NOMO-1 (cell line): ENCODE measurements around the gene LIMS4.
"Not testable (repeated sequence)": the region's sequence is repeated elsewhere in the genome, so short reads cannot be mapped to it uniquely, and the experiment has no call there.

Source experiments
- DNase-seq, 2 experiments: peaks; one replicate each; lab custom pipeline; 2025; ENCODE audit not compliant: unreplicated experiment in 2 of 2; lab: John Stamatoyannopoulos, UW

LIMS4 gene

DNA sequence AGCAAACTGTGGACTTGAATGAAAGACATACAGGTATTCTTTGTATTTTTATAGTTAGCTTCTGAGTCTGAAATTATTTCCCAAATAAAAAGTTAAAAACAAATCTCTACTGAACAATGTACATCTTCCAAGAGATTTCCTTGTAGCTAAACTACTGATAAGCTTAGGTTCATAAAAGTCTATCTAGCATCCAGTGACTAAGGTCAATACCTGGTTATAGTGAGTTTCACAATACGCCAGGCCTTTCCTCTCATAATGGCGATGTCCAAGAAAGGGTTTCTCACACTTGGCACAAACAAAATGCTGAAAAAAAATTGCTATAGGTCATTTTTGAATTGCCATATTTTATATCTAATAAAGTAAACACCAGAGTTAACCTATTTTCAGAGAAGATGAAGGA lies 21.7 kb downstream of the LIMS4 start:
- DNase-seq = not testable (repeated sequence)

DNA sequence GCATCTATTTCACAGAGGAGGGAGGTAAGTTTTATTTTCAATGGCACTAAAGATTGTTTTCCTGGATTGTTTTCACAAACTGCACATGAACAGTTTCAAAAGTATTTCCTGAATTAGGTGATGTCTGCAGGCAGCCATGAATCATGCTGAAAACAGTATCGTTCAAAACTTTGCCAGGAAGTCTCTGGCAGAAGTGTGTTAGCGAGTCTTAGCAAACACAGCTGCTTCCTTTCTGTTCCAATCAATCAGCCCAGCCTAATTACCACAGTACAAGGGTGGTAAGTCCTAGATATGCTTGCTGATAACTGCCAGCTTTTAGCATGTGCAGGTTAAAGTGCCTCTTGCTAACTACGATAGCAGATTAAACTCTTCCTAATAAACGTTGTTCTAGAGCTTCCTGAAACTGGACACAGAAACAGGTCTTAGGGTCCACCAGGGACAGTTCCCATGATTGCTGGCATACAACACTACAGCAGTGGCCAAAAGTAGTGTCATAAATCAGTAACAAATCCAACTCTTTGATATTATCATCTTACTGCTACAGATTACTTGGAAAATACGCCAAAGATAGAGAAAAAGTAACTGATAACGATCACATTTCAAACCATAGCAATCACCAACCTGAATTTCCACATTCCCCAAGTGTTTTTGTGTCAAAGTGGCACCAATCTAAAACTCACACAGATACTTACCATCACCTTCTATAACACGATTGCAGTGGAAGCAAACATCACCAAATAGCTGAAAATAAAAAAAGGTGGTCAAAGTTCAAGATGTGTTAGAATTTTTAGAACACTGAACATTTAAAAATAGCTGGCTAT lies 23.3 kb downstream of the LIMS4 start:
- not testable (repeated sequence) for DNase-seq

DNA sequence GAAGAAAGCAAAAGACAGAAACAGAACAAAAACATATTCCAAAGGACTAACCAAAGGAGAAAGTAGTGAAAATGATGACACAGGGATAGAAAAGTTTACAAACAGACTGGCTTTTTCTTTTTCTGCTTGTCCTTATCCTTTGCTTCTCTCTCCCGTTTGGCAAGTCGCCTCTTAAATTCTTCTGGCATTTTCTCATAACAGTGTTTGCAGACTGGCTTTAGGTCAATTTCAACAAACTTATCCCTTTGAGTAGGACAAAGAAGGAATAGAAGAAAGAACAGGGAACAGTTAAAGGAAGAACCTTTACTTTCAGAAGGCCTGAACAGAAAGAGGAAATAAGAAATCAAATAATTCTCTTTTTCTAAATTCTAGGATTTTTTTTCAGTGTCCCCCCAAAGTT lies 26.0 kb downstream of the LIMS4 start:
- DNase-seq = not testable (repeated sequence)

DNA sequence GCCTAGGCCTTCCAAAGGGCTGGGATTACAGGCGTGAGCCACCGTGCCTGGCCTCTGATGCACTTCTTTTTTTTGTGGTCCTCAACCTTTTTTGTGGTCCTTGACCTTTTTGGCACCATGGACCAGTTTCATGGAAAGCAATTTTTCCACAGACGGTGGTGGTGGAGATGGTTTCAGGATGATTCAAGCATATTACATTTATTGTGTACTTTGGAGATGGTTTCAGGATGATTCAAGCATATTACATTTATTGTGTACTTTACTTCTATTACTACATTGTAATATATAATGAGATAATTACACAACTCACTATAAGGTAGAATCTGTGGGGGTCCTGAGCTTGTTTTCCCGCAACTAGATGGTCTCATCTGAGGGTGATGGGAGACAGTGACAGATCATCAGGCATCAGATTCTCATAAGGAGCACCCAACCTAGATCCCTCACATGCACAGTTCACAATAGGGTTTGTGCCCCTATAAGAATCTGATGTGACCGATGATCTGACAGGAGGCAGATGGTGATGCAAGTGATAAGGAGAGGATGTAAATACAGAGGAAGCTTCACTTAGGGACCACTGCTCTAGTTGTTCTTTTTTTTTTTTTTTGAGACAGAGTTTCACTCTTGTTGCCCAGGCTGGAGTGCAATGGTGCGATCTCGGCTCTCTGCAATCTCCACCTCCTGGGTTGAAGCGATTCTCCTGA lies 29.2 kb downstream of the LIMS4 start:
- not testable (repeated sequence) for DNase-seq

DNA sequence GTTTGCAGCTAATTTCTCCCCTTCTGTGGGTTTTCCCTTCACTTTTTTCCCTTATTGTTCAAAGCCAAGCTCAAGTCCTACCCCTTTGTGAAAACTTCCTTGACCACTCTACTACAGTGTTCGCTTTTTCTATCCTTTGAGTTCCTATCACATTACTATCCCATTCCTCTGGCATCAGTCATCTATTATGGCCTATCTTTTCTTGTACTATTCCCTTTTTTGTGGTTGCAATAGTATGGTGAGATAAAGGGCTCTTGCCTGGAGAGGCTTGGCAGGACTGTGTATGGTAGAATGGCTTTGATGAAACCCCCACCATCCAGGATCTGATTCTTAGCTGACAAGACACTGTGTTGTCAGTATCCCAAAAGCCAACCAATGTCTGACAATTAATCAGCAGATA lies 30.7 kb downstream of the LIMS4 start:
- DNase-seq = not testable (repeated sequence)

DNA sequence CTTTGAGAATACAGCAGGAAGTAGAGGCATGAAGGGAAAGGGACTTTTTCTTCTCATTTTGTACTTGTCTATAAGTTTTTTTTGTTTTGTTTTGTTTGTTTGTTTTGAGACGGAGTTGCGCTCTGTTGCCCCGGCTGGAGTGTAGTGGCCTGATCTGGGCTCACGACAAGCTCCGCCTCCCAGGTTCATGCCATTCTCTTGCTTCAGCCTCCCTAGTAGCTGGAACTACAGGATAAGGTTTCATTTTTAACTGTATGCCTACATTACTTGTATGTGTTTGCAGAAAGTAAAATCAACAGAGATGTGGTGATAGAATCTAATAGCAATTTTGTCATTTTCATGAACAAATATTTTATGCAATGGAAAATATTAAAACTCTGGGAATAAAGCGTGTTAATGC lies 38.1 kb downstream of the LIMS4 start:
- not testable (repeated sequence) for DNase-seq

DNA sequence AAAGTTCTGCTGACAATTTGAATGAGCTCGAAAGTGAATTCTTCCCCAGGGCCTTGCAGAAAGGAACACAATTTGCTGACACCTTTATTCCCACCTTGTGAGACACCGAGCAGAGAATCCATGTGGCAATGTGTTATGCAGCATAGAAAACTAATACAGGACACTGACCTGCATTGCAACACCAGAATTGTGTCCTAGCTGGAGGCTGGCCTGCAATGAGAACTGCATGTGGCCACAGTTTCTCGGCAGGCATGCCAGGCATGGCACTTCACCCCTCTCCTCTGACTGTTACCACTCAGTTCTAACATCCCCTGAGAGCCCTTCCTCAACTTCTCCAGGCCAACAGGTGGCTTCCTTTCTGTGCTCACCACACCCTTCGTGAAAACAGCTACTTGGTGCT lies 46.9 kb downstream of the LIMS4 start:
- DNase-seq = not testable (repeated sequence)

DNA sequence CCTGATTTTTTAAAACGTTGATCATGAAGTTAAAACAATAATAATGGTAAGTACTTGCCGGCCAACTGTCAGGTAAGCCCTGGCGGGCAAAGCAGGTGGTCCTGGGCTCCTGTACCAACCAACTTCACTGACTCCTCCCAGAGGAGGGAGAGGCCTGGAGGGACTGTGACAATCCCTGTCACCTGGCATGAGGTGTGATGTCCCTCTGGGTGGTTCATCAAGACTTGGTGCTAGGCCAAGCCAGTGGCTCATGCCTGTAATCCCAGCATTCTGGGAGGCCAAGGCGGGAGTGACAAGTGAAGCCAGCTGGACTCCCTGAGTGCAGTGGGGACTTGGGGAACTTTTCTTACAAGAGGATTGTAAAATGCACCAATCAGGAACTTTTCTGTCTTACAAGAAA lies 48.2 kb downstream of the LIMS4 start:
- DNase-seq = not testable (repeated sequence)

DNA sequence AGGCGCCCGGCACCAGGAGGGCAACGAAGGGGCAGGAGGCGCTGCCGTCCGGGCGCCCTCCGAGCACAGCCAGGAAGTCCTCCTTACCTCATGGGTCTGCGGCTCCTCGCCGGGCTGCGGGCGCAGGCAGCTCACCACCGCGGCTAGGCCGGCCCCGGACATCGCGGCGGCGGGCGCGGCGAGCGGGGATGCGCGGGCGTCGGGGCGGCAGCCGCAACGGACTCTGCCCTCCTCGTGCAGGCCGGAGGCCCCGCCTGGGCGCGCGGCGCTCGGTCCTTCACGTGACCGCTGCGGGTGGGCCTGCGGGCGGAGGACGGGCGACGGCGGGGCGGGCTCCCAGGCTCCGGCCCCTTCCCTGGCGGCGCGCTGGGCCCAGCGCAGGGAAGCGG lies 49.0 kb downstream of the LIMS4 start:
- not testable (repeated sequence) for DNase-seq

DNA sequence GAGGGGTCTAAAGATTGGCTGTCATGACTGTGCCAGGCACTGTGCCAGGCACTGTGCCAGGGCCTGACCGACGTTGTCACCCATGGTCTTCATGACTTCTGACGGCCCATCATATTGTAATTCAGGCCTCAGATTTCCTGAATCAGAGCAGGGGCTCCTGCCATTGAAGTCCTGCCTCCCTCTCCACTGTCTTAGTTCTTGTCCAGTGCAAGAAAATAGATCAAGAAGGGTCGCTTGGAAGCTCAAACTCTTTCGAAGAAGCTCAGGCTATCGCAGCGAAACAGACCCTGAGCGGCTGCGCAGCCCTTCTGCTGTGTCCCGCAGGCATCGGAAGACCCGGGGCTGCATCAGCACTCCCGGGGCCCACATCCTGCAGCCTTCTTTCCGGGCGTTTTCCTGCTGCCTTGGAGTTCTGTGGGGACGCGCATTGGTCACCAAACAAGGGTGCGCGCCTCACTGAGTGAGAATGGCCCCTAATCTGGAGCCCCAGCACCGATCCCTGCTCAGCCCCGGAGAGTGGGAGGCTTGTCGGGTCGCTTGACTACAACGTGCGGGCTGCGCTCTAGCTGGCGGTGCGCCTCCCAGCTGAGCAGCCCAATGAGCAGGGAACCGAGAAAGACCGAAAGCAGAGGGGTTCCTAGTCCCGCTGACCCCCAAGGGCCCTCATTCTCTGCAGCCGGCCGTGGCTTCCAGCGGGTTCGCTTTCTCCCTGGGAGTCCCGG lies 49.6 kb downstream of the LIMS4 start:
- DNase-seq = not testable (repeated sequence)

DNA sequence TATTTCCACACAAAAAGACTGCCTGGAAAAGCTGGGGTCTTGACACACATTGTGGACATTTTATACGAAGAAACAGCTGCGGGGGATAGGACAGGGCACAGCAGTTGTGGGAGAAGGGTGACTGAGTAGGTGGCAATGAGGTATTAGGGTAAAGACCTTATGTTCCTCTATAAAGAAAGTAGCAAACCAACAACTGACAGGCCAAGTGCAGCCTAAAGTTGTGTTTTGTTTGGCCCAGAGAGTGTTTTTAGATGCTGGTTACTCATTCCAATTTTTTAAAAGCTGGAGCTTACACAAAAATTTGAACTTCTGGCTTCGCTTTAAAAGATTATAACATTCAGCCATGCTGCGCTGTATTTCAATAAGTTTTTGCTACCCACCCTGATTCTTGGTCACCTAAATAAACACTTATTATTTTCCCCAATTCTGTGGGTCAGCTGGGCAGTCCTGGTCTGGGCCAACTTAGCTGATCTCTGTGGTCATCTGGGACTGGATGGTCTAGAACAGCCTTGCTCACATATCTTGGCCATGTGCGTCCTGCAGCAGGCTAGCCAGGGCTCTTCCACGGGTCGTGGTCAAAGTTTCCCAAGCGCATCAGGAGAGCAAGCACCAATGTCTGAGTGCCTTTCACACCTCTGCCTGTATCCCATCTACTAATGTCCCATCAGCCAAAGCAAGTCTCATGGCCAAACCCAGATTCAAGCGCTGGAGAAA lies 51.8 kb downstream of the LIMS4 start:
- not testable (repeated sequence) for DNase-seq

DNA sequence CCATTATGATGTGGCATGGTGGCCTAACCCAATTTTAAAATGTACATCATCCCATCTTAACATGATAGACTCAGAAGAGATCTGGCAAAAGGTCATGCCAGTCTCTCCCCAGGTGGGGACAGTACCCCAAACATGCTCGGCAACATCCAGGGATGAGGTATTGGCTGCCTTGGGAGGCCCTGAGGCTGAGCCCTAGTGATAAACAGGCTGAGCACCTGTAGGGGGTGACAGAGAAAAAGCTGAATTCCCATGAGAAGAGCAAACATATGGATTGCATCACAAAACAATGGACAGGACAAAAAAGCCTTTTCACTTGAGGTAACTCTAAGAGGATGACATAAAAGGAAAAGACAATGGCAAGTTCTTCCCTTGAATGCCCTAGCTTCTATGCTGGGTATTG lies 65.5 kb downstream of the LIMS4 start:
- DNase-seq = not testable (repeated sequence)

DNA sequence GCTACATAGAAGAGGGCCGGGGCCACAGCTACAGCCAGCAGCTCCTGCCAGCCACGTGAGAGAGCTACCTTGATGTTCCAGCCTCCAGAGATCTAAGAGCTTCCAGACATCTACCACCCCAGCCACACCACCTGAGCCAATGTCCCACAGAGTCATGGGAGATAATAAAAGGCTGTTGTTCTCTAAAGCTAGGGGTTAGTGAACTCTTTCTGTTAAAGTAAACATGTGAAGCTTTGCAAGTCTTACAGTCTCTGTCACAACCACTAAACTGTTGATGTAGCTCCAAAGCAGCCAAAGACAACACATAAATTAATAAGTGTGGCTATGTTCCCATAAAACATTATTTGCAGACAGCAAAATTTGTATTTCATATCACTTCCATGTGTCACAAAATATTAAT lies 67.6 kb downstream of the LIMS4 start:
- not testable (repeated sequence) for DNase-seq

DNA sequence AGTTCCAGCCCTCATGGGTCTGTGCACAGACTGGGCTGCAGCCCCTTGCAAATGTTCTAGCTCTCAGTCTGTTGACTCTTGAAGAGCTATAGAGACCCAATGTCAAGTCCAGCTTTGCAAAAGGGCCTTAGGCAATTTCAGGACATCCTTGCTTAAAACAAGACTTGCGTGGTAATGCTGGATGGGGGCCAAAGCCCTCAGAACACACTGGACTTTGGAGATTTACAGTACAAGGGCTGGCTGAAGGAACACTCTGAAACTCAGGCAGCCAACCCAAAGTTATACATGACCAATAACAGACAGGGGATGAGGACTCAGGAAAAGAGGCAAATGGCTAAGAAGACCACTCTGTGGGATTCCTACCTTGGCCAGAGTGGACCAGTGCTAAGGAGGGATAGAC lies 68.4 kb downstream of the LIMS4 start:
- DNase-seq = not testable (repeated sequence)

DNA sequence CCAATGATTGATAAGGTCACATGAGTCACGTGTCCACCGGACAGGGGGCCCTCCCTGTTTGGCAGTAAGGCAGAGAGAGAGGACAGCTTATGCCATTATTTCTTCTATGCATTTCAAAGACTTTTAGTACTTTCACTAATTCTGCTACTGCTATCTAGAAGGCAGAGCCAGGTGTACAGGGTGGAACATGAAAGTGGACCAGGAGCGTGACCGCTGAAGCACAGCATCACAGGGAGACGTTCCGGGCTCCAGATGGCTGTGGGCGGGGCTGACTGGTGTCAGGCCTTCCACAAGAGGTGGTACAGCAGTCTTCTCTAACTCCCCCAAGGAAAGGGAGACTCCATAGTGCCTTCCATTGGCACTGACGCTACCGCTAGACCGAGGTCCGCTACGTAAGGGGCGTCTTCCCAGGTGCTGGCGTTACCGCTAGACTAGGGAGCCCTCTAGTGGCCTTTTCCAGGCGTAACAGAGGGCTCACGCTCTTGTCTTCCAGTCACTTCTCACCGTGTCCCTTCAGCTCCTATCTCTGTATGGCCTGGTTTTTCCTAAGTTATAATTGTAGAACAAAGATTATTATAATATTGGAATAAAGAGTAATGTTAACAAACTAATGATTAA lies 71.5 kb downstream of the LIMS4 start:
- not testable (repeated sequence) for DNase-seq

DNA sequence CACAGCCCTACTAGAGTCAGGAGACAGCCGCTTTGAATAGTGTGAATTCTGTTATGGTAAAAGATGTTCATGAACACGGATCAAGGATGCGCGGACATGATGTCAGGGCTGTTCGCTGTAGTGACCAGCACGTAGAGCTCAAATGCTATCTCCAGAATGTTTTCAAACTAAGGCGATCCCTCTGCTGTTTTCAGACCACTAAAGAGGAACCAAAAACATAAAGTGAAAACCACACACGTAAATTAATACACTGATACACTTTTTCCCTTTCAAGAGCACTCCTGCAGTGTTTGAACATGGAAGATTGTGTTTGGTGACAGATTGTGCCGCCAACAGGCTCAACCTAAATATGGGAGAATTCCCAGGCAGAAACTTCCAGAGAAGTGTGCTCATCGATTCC lies 73.2 kb downstream of the LIMS4 start:
- DNase-seq = not testable (repeated sequence)

DNA sequence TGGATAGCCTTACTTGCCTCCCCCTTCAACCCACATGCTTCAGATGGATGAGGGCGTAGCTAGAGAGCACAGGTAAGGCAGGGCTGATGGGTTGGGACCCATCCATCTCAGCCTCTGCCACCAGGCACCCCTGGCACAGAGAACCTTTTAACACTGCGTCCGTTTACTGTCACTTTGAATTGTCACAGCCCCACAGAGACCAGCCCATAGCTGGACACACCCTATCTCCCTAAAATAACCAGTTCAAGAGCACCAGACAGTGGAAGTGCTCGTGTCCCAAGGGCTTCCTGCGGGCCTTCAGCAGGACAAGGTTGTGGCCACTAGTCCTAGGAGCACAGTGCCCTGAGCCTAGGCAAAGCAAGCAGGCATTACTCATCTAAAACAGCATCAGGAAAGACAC lies 76.6 kb downstream of the LIMS4 start:
- not testable (repeated sequence) for DNase-seq
